GM12878 (cell line): ENCODE measurements around the gene SLC25A20. TPM values are rescaled to one million over a fixed set of nuclear protein-coding genes. Genes with fewer than 3 reads are reported as not detected.

Experiments used
- ATAC-seq: fragments of 200-7000 bp; cut with Tn5 transposase; 3 replicates; pipeline ENCODE4 v1.9.1; 2020; ENCODE audit warnings: mild to moderate bottlenecking, moderate library complexity
- BruUV-seq: library from RNA; stranded (reverse); fragments of 400-500 nt; replicated peaks from 2 replicates; lab custom pipeline; 2021; lab: Mats Ljungman, UMichigan
- CTCF ChIA-PET: fragments of 300-600 bp; sonication (Branson Sonifier 250); formaldehyde crosslinking; extraction: SDS; loops from one replicate; lab custom pipeline; 2021; ENCODE audit warnings: inconsistent platforms; lab: Yijun Ruan, JAX
- POLR2A ChIA-PET: fragments of 350-600 bp; formaldehyde crosslinking; extraction: SDS; loops from one replicate; lab custom pipeline; 2021; ENCODE audit warnings: inconsistent platforms; lab: Charles Lee
- RAD21 ChIA-PET: fragments of 300-600 bp; sonication (Branson Sonifier 250); formaldehyde crosslinking; loops from one replicate; lab custom pipeline; 2023; ENCODE audit warnings: antibody characterized with exemption; ENCODE audit not compliant: unreplicated experiment; lab: Charles Lee
- SMC1A ChIA-PET: fragments of 300-600 bp; sonication (Branson Sonifier 250); formaldehyde crosslinking; loops from one replicate; lab custom pipeline; 2023; ENCODE audit not compliant: unreplicated experiment, uncharacterized antibody; lab: Charles Lee
- DNase-seq: peaks from one replicate; pipeline ENCODE4 v3.0.0-alpha.2; 2011; ENCODE audit warnings: low read depth, low spot score
- FAIRE-seq: peaks from 3 replicates; lab custom pipeline; 2011; peaks lifted over from hg19 to GRCh38; lab: Jason Lieb, UNC
- H2AFZ ChIP-seq: 2 replicates; pipeline ENCODE4 v1.6.0; 2011; ENCODE audit warnings: low read depth, low read length, control low read depth; ENCODE audit not compliant: control insufficient read depth
- H3K27ac ChIP-seq: 2 replicates; pipeline ENCODE4 v1.5.1; 2011; ENCODE audit warnings: control low read depth; ENCODE audit not compliant: control insufficient read depth, insufficient read depth
- H3K27me3 ChIP-seq, 2 experiments: replicated peaks in 1 of 2; 2 replicates each; pipeline versions ENCODE4 v1.6.0 to v1.6.1; 2011; ENCODE audit warnings: low read length in 1 of 2; ENCODE audit not compliant: control insufficient read depth in 2 of 2, insufficient read depth in 2 of 2
- H3K36me3 ChIP-seq, 2 experiments: 2 replicates each; pipeline ENCODE4 v1.5.1; 2011; ENCODE audit warnings: low read length in 1 of 2; ENCODE audit not compliant: control insufficient read depth in 2 of 2, insufficient read depth in 2 of 2
- H3K4me1 ChIP-seq: 2 replicates; pipeline ENCODE4 v1.6.1; 2011; ENCODE audit warnings: mild to moderate bottlenecking, low read length, moderate library complexity, mixed read lengths; ENCODE audit not compliant: control insufficient read depth, insufficient read depth
- H3K4me2 ChIP-seq: 2 replicates; pipeline ENCODE4 v1.6.0; 2011; ENCODE audit warnings: control low read depth; ENCODE audit not compliant: control insufficient read depth, insufficient read depth
- H3K4me3 ChIP-seq: fragments of 200-600 bp; sonication (generic); 2 replicates; pipeline ENCODE4 v1.5.1; 2016
- H3K79me2 ChIP-seq: 2 replicates; pipeline ENCODE4 v1.6.0; 2011; ENCODE audit warnings: low read length; ENCODE audit not compliant: control insufficient read depth, insufficient read depth
- H3K9ac ChIP-seq: 2 replicates; pipeline ENCODE4 v1.8.0; 2011; ENCODE audit warnings: low read length, control low read depth, mixed read lengths; ENCODE audit not compliant: control insufficient read depth, insufficient read depth
- H3K9me3 ChIP-seq: replicated peaks from 3 replicates; pipeline ENCODE4 v1.5.1; 2011; ENCODE audit warnings: mild to moderate bottlenecking, low read length; ENCODE audit not compliant: control insufficient read depth, insufficient read depth
- H4K20me1 ChIP-seq: 2 replicates; pipeline ENCODE4 v1.6.0; 2011; ENCODE audit not compliant: control insufficient read depth, insufficient read depth
- BACH1 ChIP-seq: fragments of 450-650 bp; IDR thresholded peaks from 2 replicates; pipeline ENCODE4 v1.6.1; 2017; ENCODE audit warnings: mild to moderate bottlenecking, borderline replicate concordance
- BHLHE40 ChIP-seq, 2 experiments: fragments of 450-650 bp in 1 of 2; IDR thresholded peaks; 2 replicates each; pipeline ENCODE4 v1.6.1; 2011 to 2017; ENCODE audit warnings: low read depth in 2 of 2, borderline replicate concordance in 1 of 2, improper control_type of control experiment in 1 of 2, low read length in 1 of 2, mild to moderate bottlenecking in 1 of 2
- CEBPB ChIP-seq, 2 experiments: fragments of 150-350 bp in 1 of 2; IDR thresholded peaks; 2 replicates each; pipeline ENCODE4 v1.6.1; 2012 to 2014; ENCODE audit warnings: low read depth in 2 of 2, low read length in 2 of 2, borderline replicate concordance in 1 of 2, inconsistent platforms in 1 of 2
- CUX1 ChIP-seq: IDR thresholded peaks from 2 replicates; pipeline ENCODE4 v1.6.1; 2012; ENCODE audit warnings: improper control_type of control experiment, low read depth, low read length; ENCODE audit not compliant: insufficient replicate concordance
- JUNB ChIP-seq: IDR thresholded peaks from 2 replicates; pipeline ENCODE4 v1.6.1; 2016; ENCODE audit warnings: antibody characterized with exemption, mild to moderate bottlenecking
- KLF5 ChIP-seq: fragments of 450-650 bp; IDR thresholded peaks from 2 replicates; pipeline ENCODE4 v1.6.1; 2014; ENCODE audit warnings: mild to moderate bottlenecking; ENCODE audit not compliant: partially characterized antibody
- SIX5 ChIP-seq: IDR thresholded peaks from 2 replicates; pipeline ENCODE4 v1.6.1; 2011; ENCODE audit warnings: mild to moderate bottlenecking, low read depth, low read length, moderate library complexity; ENCODE audit not compliant: severe bottlenecking
- SP1 ChIP-seq: IDR thresholded peaks from one replicate; pipeline ENCODE4 v1.6.1; 2011; ENCODE audit warnings: low read depth, low read length
- SUPT20H ChIP-seq: IDR thresholded peaks from 2 replicates; pipeline ENCODE4 v1.6.1; 2011; ENCODE audit warnings: low read depth, mild to moderate bottlenecking, low read length, moderate library complexity, borderline replicate concordance; ENCODE audit not compliant: control insufficient read depth
- TCF12 ChIP-seq: IDR thresholded peaks from 2 replicates; pipeline ENCODE4 v1.6.1; 2011; ENCODE audit warnings: low read depth, mild to moderate bottlenecking, low read length
- ZBTB4 ChIP-seq: fragments of 450-650 bp; formaldehyde crosslinking; IDR thresholded peaks from 2 replicates; pipeline ENCODE4 v1.4.0; 2022; ENCODE audit warnings: mild to moderate bottlenecking, moderate library complexity
- whole genome bisulfite sequencing: methylation state at CpG from one replicate; pipeline ENCODE4 v1.1.6; 2016; ENCODE audit warnings: low lambda C conversion rate; ENCODE audit not compliant: insufficient replicate concordance, insufficient coverage; ENCODE audit errors: missing lambda C conversion rate; 5-methylcytosine and 5-hydroxymethylcytosine counted together
- in situ Hi-C: fragments of 300-500 bp; cut with MboI; formaldehyde crosslinking; loops from 9 replicates; pipeline ENCODE4 v1.14.3; 2018; ENCODE audit warnings: mixed read lengths
- intact Hi-C: fragments of 100-400 bp; cut with micrococcal nuclease; formaldehyde crosslinking; loops from one replicate; pipeline ENCODE4 v1.14.2; 2022; ENCODE audit not compliant: unreplicated experiment
- polyA plus RNA-seq, 11 experiments: library from polyadenylated mRNA; depleted of rRNA in 4 of 11; unstranded in 6 of 11; stranded (reverse) in 5 of 11; fragments of >200 nt; fragmentation: Nextera tagmentation in 4 of 11; fragmentation: Illumina TruSeq in 1 of 11; extraction: Ambion mirVana in 4 of 11; extraction: Trizol in 1 of 11; gene quantifications; 1 replicate in 1 of 11; 2 replicates in 10 of 11; pipeline versions ENCODE4 v1.2.1 to v1.2.3, GENCODE V29; 2011 to 2016; ENCODE audit warnings: inconsistent platforms in 2 of 11, missing spikeins in 2 of 11, low read depth in 1 of 11
- total RNA-seq, 4 experiments: library from RNA; depleted of rRNA in 3 of 4; stranded (reverse); fragments of >200 nt in 3 of 4; fragmentation: Illumina TruSeq in 1 of 4; extraction: Trizol in 1 of 4; gene quantifications; 2 replicates each; pipeline versions ENCODE4 v1.2.1 to v1.2.3, GENCODE V29; 2013 to 2021
- TF ChIP-seq, protein P1 (sequence below): fragments of 450-650 bp; IDR thresholded peaks from 2 replicates; pipeline ENCODE4 v1.6.1; 2016; ENCODE audit warnings: mild to moderate bottlenecking

Gene SLC25A20
- total and polyA plus RNA-seq, 10 of the 15 experiments (the other 5 are each of a cell fraction or from before 2014, with no cell fraction given) = 12.9 to 38.6 (median 22.1) TPM

- Histone ChIP-seq H3K9ac (no peak overlapping the region), H3K27me3 (no peaks in the 10 kb centered on the region), H3K9me3 (no peaks in the 10 kb centered on the region), H3K4me2 (peak overlapping the region; percentile 74), H3K79me2 (peaks cover 62% of the 10 kb centered on the region), H3K4me1 (peaks cover 30% of the 10 kb centered on the region), H3K36me3 (peaks cover 3 to 29% of the 10 kb centered on the region in 2 experiments), H4K20me1 (no peaks in the 10 kb centered on the region; the same call in none of the 2 replicates), H3K4me3 (no peak overlapping the region), H2AFZ (no peak overlapping the region), H3K27ac (peak overlapping the region; percentile 33)
- in situ Hi-C loops (no loop called here), intact Hi-C loops (no loop called here)
- SMC1A ChIA-PET = interaction anchor here (1.0 to 5.3 kb wide), 8 partner anchors 9 to 109 kb away, joined by 3 to 23 read pairs (median 4); partner anchors contain the start of gene ARIH2
- CTCF ChIA-PET = interaction anchor here (0.7 to 4.0 kb wide), 9 partner anchors 9 to 488 kb away, joined by 3 to 18 read pairs (median 4); partner anchors contain the start of genes ARIH2, CCDC51, NCKIPSD and WDR6
- DNase-seq (no peak), ATAC-seq (peak; percentile 59), FAIRE-seq (no peak)
- POLR2A ChIA-PET = interaction anchor here (0.6 to 1.5 kb wide), 7 partner anchors 9 to 452 kb away, joined by 3 to 6 read pairs (median 4); partner anchors contain the start of genes ARIH2, SLC25A20 and WDR6
- 0% methylated on average over 2 of the region's 2 CpGs for WGBS
- TF ChIP-seq, protein P1, sequence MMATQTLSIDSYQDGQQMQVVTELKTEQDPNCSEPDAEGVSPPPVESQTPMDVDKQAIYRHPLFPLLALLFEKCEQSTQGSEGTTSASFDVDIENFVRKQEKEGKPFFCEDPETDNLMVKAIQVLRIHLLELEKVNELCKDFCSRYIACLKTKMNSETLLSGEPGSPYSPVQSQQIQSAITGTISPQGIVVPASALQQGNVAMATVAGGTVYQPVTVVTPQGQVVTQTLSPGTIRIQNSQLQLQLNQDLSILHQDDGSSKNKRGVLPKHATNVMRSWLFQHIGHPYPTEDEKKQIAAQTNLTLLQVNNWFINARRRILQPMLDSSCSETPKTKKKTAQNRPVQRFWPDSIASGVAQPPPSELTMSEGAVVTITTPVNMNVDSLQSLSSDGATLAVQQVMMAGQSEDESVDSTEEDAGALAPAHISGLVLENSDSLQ = peak; percentile 61
- TF ChIP-seq CEBPB (IDR thresholded peaks at IDR 0.05; ENCODE audit: borderline replicate concordance in 1 of 2, low read depth in 2 of 2, low read length in 2 of 2) (0 out of 4 replicates have a peak, but pooled peaks of 1 of the 2 experiments have one; percentile 20), CUX1 (no peak), ZBTB4 (no peak), KLF5 (no peak), BACH1 (no peak), SIX5 (no peak), SUPT20H (no peak), SP1 (no peak), TCF12 (no peak), JUNB (0 out of 2 replicates have a peak, but pooled peaks have one; percentile 5), BHLHE40 (IDR thresholded peaks at IDR 0.05; ENCODE audit: borderline replicate concordance in 1 of 2, low read depth in 2 of 2, low read length in 1 of 2) (peak in 1 of 2 experiments; percentile 17; a peak in 1 of 4 replicates)
- no TSS peak for BruUV-seq
- RAD21 ChIA-PET = interaction anchor here (1.0 to 2.9 kb wide), 2 partner anchors 9 to 30 kb away, joined by 3 to 15 read pairs; partner anchors contain the start of gene ARIH2
Measured at GRCh38 chr3:48927928-48928327, 29.2 kb upstream of the SLC25A20 start.
